HCT116 (cell line): ENCODE measurements around the gene SYTL3. TPM values are rescaled to one million over a fixed set of nuclear protein-coding genes. Genes with fewer than 3 reads are reported as not detected.

ENCODE experiments used
- ATAC-seq: fragments of 200-7000 bp; cut with Tn5 transposase; 2 replicates; pipeline ENCODE4 v1.9.1; 2020; ENCODE audit warnings: mild to moderate bottlenecking, moderate library complexity
- BruUV-seq: library from RNA; stranded (reverse); fragments of 400-500 nt; replicated peaks from 2 replicates; lab custom pipeline; 2021; lab: Mats Ljungman, UMichigan
- CTCF ChIA-PET: fragments of 300-600 bp; sonication (Branson Sonifier 250); formaldehyde crosslinking; loops from one replicate; lab custom pipeline; 2021; ENCODE audit warnings: antibody characterized with exemption; lab: Charles Lee
- POLR2A ChIA-PET: fragments of 300-600, 350-600 bp; sonication (Branson Sonifier 250); formaldehyde crosslinking; loops from one replicate; lab custom pipeline; 2021; ENCODE audit warnings: antibody characterized with exemption; lab: Charles Lee
- RAD21 ChIA-PET, 2 experiments: fragments of 300-600 bp; sonication (Branson Sonifier 250); formaldehyde crosslinking; loops; one replicate each; lab custom pipeline; 2023; ENCODE audit warnings: low total read pairs in 2 of 2; ENCODE audit not compliant: uncharacterized antibody in 2 of 2, unreplicated experiment in 2 of 2, low non-redundant PET in 1 of 2; lab: Charles Lee
- DNase-seq: peaks from one replicate; pipeline ENCODE4 v3.0.0-alpha.2; 2010; ENCODE audit warnings: low read depth, low spot score
- H2AFZ ChIP-seq: fragments of 200-600 bp; shearing (Covaris generic), sonication (generic); 2 replicates; pipeline ENCODE4 v1.6.1; 2017; ENCODE audit warnings: low read depth, mixed run types, mixed read lengths, antibody characterized with exemption, low read length; ENCODE audit not compliant: poor library complexity, severe bottlenecking
- H3K27ac ChIP-seq: 2 replicates; pipeline ENCODE4 v1.5.1; 2012; ENCODE audit warnings: low read depth, low read length
- H3K27me3 ChIP-seq: fragments of 200-600 bp; sonication (generic); 2 replicates; pipeline ENCODE4 v1.6.1; 2016; ENCODE audit warnings: mixed run types, low read length, mixed read lengths; ENCODE audit not compliant: insufficient read depth
- H3K36me3 ChIP-seq, 2 experiments: fragments of 200-500 bp in 1 of 2; fragments of 200-600 bp in 1 of 2; sonication (Bioruptor generic) in 1 of 2; sonication (generic) in 1 of 2; 2 replicates each; pipeline versions ENCODE4 v1.5.1 to v1.6.1; 2014 to 2016; ENCODE audit warnings: low read length in 2 of 2, inconsistent platforms in 1 of 2, mixed read lengths in 1 of 2, mixed run types in 1 of 2; ENCODE audit not compliant: insufficient read depth in 2 of 2, control insufficient read depth in 1 of 2
- H3K4me1 ChIP-seq, 2 experiments: fragments of 200-600 bp in 1 of 2; sonication (generic) in 1 of 2; 2 replicates each; pipeline versions ENCODE4 v1.5.1 to v1.6.1; 2012 to 2017; ENCODE audit warnings: low read length in 2 of 2, inconsistent platforms in 1 of 2, mild to moderate bottlenecking in 1 of 2, mixed read lengths in 1 of 2, mixed run types in 1 of 2, moderate library complexity in 1 of 2; ENCODE audit not compliant: insufficient read depth in 2 of 2, control insufficient read depth in 1 of 2
- H3K4me2 ChIP-seq: fragments of 200-600 bp; sonication (generic); 2 replicates; pipeline ENCODE4 v1.6.1; 2017; ENCODE audit warnings: mixed run types, low read length, mixed read lengths
- H3K4me3 ChIP-seq, 2 experiments: fragments of 200-600 bp in 1 of 2; sonication (generic) in 1 of 2; replicated peaks in 1 of 2; 2 replicates each; pipeline ENCODE4 v1.5.1; 2011 to 2016; ENCODE audit warnings: low read length in 2 of 2, control low read depth in 1 of 2, low read depth in 1 of 2, mild to moderate bottlenecking in 1 of 2, mixed read lengths in 1 of 2, mixed run types in 1 of 2
- H3K79me2 ChIP-seq: fragments of 200-600 bp; sonication (generic); 2 replicates; pipeline ENCODE4 v1.6.1; 2017; ENCODE audit warnings: mild to moderate bottlenecking, mixed run types, low read length, moderate library complexity, mixed read lengths; ENCODE audit not compliant: insufficient read depth
- H3K9ac ChIP-seq: fragments of 200-600 bp; sonication (generic); 2 replicates; pipeline ENCODE4 v1.6.1; 2016; ENCODE audit warnings: low read length, mixed read lengths
- H3K9me2 ChIP-seq: fragments of 200-600 bp; sonication (generic), shearing (Covaris generic); 2 replicates; pipeline ENCODE4 v1.6.1; 2017; ENCODE audit warnings: mixed run types, mild to moderate bottlenecking, moderate library complexity; ENCODE audit not compliant: insufficient read depth
- H3K9me3 ChIP-seq, 2 experiments: fragments of 200-500 bp in 1 of 2; fragments of 200-600 bp in 1 of 2; sonication (Bioruptor generic) in 1 of 2; sonication (generic) in 1 of 2; 2 replicates each; pipeline ENCODE4 v1.6.1; 2014 to 2017; ENCODE audit warnings: low read length in 2 of 2, mixed read lengths in 2 of 2, inconsistent platforms in 1 of 2, low read depth in 1 of 2, mild to moderate bottlenecking in 1 of 2, mixed run types in 1 of 2, moderate library complexity in 1 of 2; ENCODE audit not compliant: control insufficient read depth in 1 of 2, insufficient read depth in 1 of 2
- H4K20me1 ChIP-seq: fragments of 200-600 bp; sonication (generic), shearing (Covaris generic); 2 replicates; pipeline ENCODE4 v1.6.1; 2017; ENCODE audit warnings: mixed run types, mild to moderate bottlenecking, moderate library complexity; ENCODE audit not compliant: insufficient read depth
- ATF3 ChIP-seq: IDR thresholded peaks from 2 replicates; pipeline ENCODE4 v1.6.1; 2012
- EZH2 ChIP-seq: fragments of 200-600 bp; sonication (generic); IDR thresholded peaks from 2 replicates; pipeline ENCODE4 v1.6.1; 2017; ENCODE audit warnings: antibody characterized with exemption, mixed run types
- MAX ChIP-seq: IDR thresholded peaks from 2 replicates; pipeline ENCODE4 v1.6.1; 2012
- POLR2AphosphoS5 ChIP-seq: IDR thresholded peaks from 2 replicates; pipeline ENCODE4 v1.6.1; 2011; ENCODE audit warnings: mild to moderate bottlenecking, low read depth, low read length, moderate library complexity
- REST ChIP-seq: IDR thresholded peaks from 2 replicates; pipeline ENCODE4 v1.6.1; 2012; ENCODE audit warnings: low read depth
- SIN3A ChIP-seq: IDR thresholded peaks from 2 replicates; pipeline ENCODE4 v1.6.1; 2012; ENCODE audit warnings: low read depth
- SP1 ChIP-seq: IDR thresholded peaks from 2 replicates; pipeline ENCODE4 v1.6.1; 2012; ENCODE audit warnings: low read depth
- SRF ChIP-seq: IDR thresholded peaks from 2 replicates; pipeline ENCODE4 v1.6.1; 2012; ENCODE audit warnings: low read depth
- TCF7L2 ChIP-seq: IDR thresholded peaks from 2 replicates; pipeline ENCODE4 v1.7.0; 2011; ENCODE audit warnings: borderline replicate concordance, inconsistent platforms; ENCODE audit not compliant: insufficient read depth, insufficient read length; ENCODE audit errors: extremely low read depth
- ZNF274 ChIP-seq: fragments of 200-500 bp; sonication (Bioruptor generic); IDR thresholded peaks from 2 replicates; pipeline ENCODE4 v1.6.1; 2014; ENCODE audit warnings: mild to moderate bottlenecking, low read depth, low read length, inconsistent platforms
- intact Hi-C: fragments of 100-400 bp; cut with micrococcal nuclease; formaldehyde crosslinking; loops from 2 replicates; pipeline ENCODE4 v1.10.0; 2022
- total RNA-seq: library from RNA; stranded (reverse); gene quantifications from one replicate; pipeline ENCODE4 v1.2.1, GENCODE V29; 2021; ENCODE audit not compliant: unreplicated experiment

SYTL3 gene
- total RNA-seq, 1 experiment from 2014 or later = 55.3 TPM

GRCh38 chr6:158763434-158764182 lies 113.8 kb downstream of the SYTL3 start:
- Histone ChIP-seq H3K36me3 (peaks cover 25 to 47% of the 10 kb centered on the region in 2 experiments), H3K4me3 (no peak overlapping the region), H3K4me2 (no peak overlapping the region), H3K9ac (peak overlapping the region; percentile 40), H3K27ac (peak overlapping the region; percentile 57), H3K9me3 (no peaks in the 10 kb centered on the region), H3K4me1 (peaks cover 34 to 100% of the 10 kb centered on the region in 2 experiments; a peak in 3 of 4 replicates), H2AFZ (no peak overlapping the region), H4K20me1 (peaks cover 8% of the 10 kb centered on the region; the same call in 1 of the 2 replicates), H3K27me3 (no peaks in the 10 kb centered on the region), H3K79me2 (peaks cover 19% of the 10 kb centered on the region; the same call in 1 of the 2 replicates), H3K9me2 (no peaks in the 10 kb centered on the region)
- ATAC-seq = peak; percentile 35
- ChIA-PET POLR2A (interaction anchor here (0.9 to 9.3 kb wide), 8 partner anchors 20 to 105 kb away, joined by 3 to 39 read pairs (median 4); no protein-coding TSS in a partner anchor), CTCF (interaction anchor here (1.0 to 2.7 kb wide), 4 partner anchors 45 to 371 kb away, joined by 4 to 11 read pairs (median 7); no protein-coding TSS in a partner anchor), RAD21 (no interaction called here)
- intact Hi-C loops = loop anchor here (2.0 to 10.0 kb wide), 2 partner anchors 45 to 341 kb away; no protein-coding TSS in a partner anchor
- no TSS peak for BruUV-seq
- DNase-seq = no peak
- TF ChIP-seq SP1 (no peak), ATF3 (no peak), SRF (no peak), MAX (no peak), EZH2 (no peak), REST (no peak), POLR2AphosphoS5 (no peak; the same call in 1 of the 2 replicates), ZNF274 (no peak), SIN3A (no peak), TCF7L2 (no peak)
